GM19397 (cell line): ENCODE results near the gene PKP1.
"Not testable (repeated sequence)": the region's sequence is repeated elsewhere in the genome, so short reads cannot be mapped to it uniquely, and the experiment has no call there.

Experiments
- ATAC-seq: cut with Tn5 transposase; IDR thresholded peaks from one replicate; pipeline ENCODE4 v1.9.1; 2021; ENCODE audit warnings: mild to moderate bottlenecking, moderate library complexity; ENCODE audit not compliant: unreplicated experiment

The PKP1 gene

GRCh38 chr1:201282931-201283829, at the start of gene PKP1:
TSS of gene PKP1 (plus strand) at chr1:201283506. CDS start at chr1:201283703, 197 bp downstream.
- no peak for ATAC-seq

GRCh38 chr1:201239646-201240045, 43.7 kb upstream of the PKP1 start:
- ATAC-seq, result not testable (repeated sequence)

GRCh38 chr1:201240171-201240570, 43.1 kb upstream of the PKP1 start:
- no peak for ATAC-seq

GRCh38 chr1:201241736-201242135, 41.6 kb upstream of the PKP1 start:
- ATAC-seq, result no peak

GRCh38 chr1:201245082-201245481, 38.2 kb upstream of the PKP1 start:
- no peak for ATAC-seq

GRCh38 chr1:201248721-201249559, 34.4 kb upstream of the PKP1 start:
- ATAC-seq, result no peak

- ATAC-seq, result no peak
Observed at GRCh38 chr1:201250326-201251011, 32.8 kb upstream of the PKP1 start.

GRCh38 chr1:201251411-201251810, 31.9 kb upstream of the PKP1 start:
- ATAC-seq, result no peak

- no peak for ATAC-seq
Observed at GRCh38 chr1:201251851-201252430, 31.4 kb upstream of the PKP1 start.

- ATAC-seq, result no peak
Observed at GRCh38 chr1:201252944-201253371, 30.3 kb upstream of the PKP1 start.

GRCh38 chr1:201253411-201253810, 29.9 kb upstream of the PKP1 start:
- ATAC-seq, result no peak

GRCh38 chr1:201253906-201254624, 29.2 kb upstream of the PKP1 start:
- ATAC-seq, result no peak

- no peak for ATAC-seq
Observed at GRCh38 chr1:201254625-201255478, 28.5 kb upstream of the PKP1 start.

- no peak for ATAC-seq
Observed at GRCh38 chr1:201255479-201256362, 27.6 kb upstream of the PKP1 start.

GRCh38 chr1:201258132-201258531, 25.2 kb upstream of the PKP1 start:
- ATAC-seq, result not testable (repeated sequence)

GRCh38 chr1:201258763-201259230, 24.5 kb upstream of the PKP1 start:
- no peak for ATAC-seq

GRCh38 chr1:201259476-201260235, 23.6 kb upstream of the PKP1 start:
- no peak for ATAC-seq
